Renal cortex interstitium (tissue), 11 donors: Measurements from ENCODE around the gene ERMAP. TPM values are rescaled to one million over a fixed set of nuclear protein-coding genes. Genes with fewer than 3 reads are reported as not detected.
"Not testable (repeated sequence)": the region's sequence is repeated elsewhere in the genome, so short reads cannot be mapped to it uniquely, and the experiment has no call there.

Source experiments
- DNase-seq, 11 donors: peaks; one replicate each; pipeline ENCODE4 v3.0.0-alpha.2; 2013; ENCODE audit warnings: low read depth in 9 of 11, low spot score in 4 of 11; ENCODE audit errors: extremely low read depth in 1 of 11
- polyA plus RNA-seq, 3 donors: library from polyadenylated mRNA; unstranded; fragments of 120-200 nt; gene quantifications; one replicate each; pipeline ENCODE4 v1.2.1, GENCODE V29; 2013; ENCODE audit not compliant: insufficient read length in 3 of 3

The ERMAP gene
- polyA plus RNA-seq, 3 donors: 19.2 to 22.0 (median 19.2) TPM

GRCh38 chr1:42856554-42856953, 39.6 kb downstream of the ERMAP start:
- DNase-seq: not testable (repeated sequence)

GRCh38 chr1:42859366-42859765, 42.4 kb downstream of the ERMAP start:
- not testable (repeated sequence) for DNase-seq

GRCh38 chr1:42860339-42861013, 43.6 kb downstream of the ERMAP start:
- DNase-seq: no peak

- DNase-seq: no peak
Measured at GRCh38 chr1:42861014-42861399, 44.1 kb downstream of the ERMAP start.

GRCh38 chr1:42866549-42866948, 49.6 kb downstream of the ERMAP start:
- no peak for DNase-seq

GRCh38 chr1:42868466-42868865, 51.5 kb downstream of the ERMAP start:
- DNase-seq: not testable (repeated sequence)

- DNase-seq: not testable (repeated sequence)
Measured at GRCh38 chr1:42869254-42869653, 52.3 kb downstream of the ERMAP start.

GRCh38 chr1:42869751-42870150, 52.8 kb downstream of the ERMAP start:
- not testable (repeated sequence) for DNase-seq

GRCh38 chr1:42873108-42873507, 56.2 kb downstream of the ERMAP start:
- DNase-seq: not testable (repeated sequence)

- DNase-seq: no peak
Measured at GRCh38 chr1:42873670-42874069, 56.7 kb downstream of the ERMAP start.

GRCh38 chr1:42876009-42876408, 59.1 kb downstream of the ERMAP start:
- no peak for DNase-seq

GRCh38 chr1:42877380-42877779, 60.5 kb downstream of the ERMAP start:
- no peak for DNase-seq

- DNase-seq: no peak
Measured at GRCh38 chr1:42880384-42880783, 63.5 kb downstream of the ERMAP start.

- no peak for DNase-seq
Measured at GRCh38 chr1:42886046-42886739, 69.3 kb downstream of the ERMAP start.

GRCh38 chr1:42886800-42887199, 69.9 kb downstream of the ERMAP start:
- peak in 2 of 11 donors; percentile 1 to 12 for DNase-seq

- DNase-seq: no peak
Measured at GRCh38 chr1:42887366-42887765, 70.4 kb downstream of the ERMAP start.

GRCh38 chr1:42888013-42888633, 71.2 kb downstream of the ERMAP start:
- DNase-seq: no peak

- DNase-seq: no peak
Measured at GRCh38 chr1:42889264-42889663, 72.3 kb downstream of the ERMAP start.

GRCh38 chr1:42891465-42892138, 74.7 kb downstream of the ERMAP start:
- DNase-seq: no peak
